Fibroblast of pulmonary artery (primary cell): ENCODE measurements around the gene TMEM132E.

Experiments
- DNase-seq: peaks from one replicate; pipeline ENCODE4 v3.0.0-alpha.2; 2010; ENCODE audit warnings: low read depth
- H3K4me3 ChIP-seq: replicated peaks from 2 replicates; pipeline ENCODE4 v1.5.1; 2011; ENCODE audit warnings: low read depth, mild to moderate bottlenecking, control low read depth, low read length, moderate library complexity
- CTCF ChIP-seq: IDR thresholded peaks from 2 replicates; pipeline ENCODE4 v1.5.1; 2011; ENCODE audit warnings: mild to moderate bottlenecking, control low read depth, low read length, inconsistent platforms; ENCODE audit errors: missing control alignments

Gene TMEM132E

GRCh38 chr17:34637548-34638525 is 58.5 kb downstream of the TMEM132E start:
- TF ChIP-seq CTCF = peak; percentile 86
- peak; percentile 70 for DNase-seq
- H3K4me3 ChIP-seq = no peak overlapping the region

GRCh38 chr17:34638526-34639260 is 59.3 kb downstream of the TMEM132E start:
- DNase-seq = no peak
- H3K4me3 ChIP-seq = no peak overlapping the region
- no peak for TF ChIP-seq CTCF

- no peak for DNase-seq
- no peak overlapping the region for H3K4me3 ChIP-seq
- no peak for TF ChIP-seq CTCF
Observed at GRCh38 chr17:34639706-34640425, 60.5 kb downstream of the TMEM132E start.

- TF ChIP-seq CTCF = no peak
- H3K4me3 ChIP-seq = no peak overlapping the region
- no peak for DNase-seq
Observed at GRCh38 chr17:34641368-34641767, 62.0 kb downstream of the TMEM132E start.

- no peak for DNase-seq
- H3K4me3 ChIP-seq = no peak overlapping the region
- TF ChIP-seq CTCF = no peak
Observed at GRCh38 chr17:34644941-34645550, 65.7 kb downstream of the TMEM132E start.

- TF ChIP-seq CTCF = no peak
- no peak overlapping the region for H3K4me3 ChIP-seq
- no peak for DNase-seq
Observed at GRCh38 chr17:34645594-34645993, 66.2 kb downstream of the TMEM132E start.
